CD4-positive, alpha-beta T cell treated with Interleukin-4 for 1 hour (primary cell): ENCODE data around the gene FOXN3.
"Not testable (repeated sequence)": the region's sequence is repeated elsewhere in the genome, so short reads cannot be mapped to it uniquely, and the experiment has no call there.

Experiments used
- DNase-seq, 2 donors: peaks; one replicate each; pipeline ENCODE4 v3.0.0-alpha.2; 2020 to 2022

The FOXN3 gene

DNA sequence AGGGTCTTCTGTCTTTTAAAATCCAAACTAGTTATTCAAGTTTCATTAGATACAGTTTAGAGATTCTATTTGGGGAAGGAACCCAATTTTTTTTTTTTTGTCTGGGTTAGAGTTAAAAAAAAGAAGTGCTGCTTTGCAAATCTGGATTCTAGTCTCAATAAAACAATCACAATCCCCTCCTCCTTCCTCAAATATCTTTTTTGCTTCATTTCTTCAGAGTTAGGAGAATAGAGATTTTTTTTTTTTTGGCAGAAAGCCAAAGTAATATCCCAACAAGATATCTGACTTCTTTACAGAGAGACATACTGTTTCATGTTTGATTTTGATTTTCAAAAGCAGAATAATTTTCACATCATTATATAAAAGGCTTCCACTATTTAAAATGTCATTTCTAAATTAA lies 201.9 kb downstream of the FOXN3 start:
- no peak for DNase-seq

DNA sequence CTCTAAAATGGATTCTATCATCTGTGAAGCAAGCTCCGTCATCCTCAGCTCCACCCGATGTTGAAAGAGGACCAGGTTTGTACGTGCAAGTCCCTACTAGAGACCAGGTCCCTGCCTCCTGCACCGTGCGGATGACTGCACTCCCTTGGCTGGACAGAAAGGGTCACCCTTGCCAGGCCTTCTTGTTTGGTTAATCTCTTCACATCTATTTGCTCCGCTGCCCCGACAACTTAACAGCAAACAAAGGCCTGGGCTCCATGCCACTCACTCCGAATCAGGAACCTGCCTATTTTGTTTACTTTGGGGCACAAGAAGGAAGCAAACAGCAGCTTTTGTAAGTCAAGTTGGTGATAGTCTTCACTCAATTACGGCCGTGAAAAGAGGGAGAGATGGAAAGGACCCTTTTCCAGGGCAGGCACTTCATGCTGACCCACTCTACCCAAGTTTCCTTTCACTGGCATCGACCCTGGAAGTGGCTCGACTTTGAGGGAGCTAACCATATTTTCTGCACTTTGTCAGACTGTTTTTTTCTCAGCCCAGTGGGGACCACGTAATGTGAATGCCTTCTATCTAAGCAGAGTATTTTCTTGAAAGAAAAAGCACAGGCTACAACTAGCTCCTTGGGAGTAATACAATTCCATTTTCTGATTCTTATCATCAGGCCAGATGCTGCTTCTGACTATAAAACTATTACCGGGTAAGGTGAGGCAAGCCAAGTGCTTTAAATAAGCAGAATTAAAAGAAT lies 202.6 kb downstream of the FOXN3 start:
- no peak for DNase-seq

DNA sequence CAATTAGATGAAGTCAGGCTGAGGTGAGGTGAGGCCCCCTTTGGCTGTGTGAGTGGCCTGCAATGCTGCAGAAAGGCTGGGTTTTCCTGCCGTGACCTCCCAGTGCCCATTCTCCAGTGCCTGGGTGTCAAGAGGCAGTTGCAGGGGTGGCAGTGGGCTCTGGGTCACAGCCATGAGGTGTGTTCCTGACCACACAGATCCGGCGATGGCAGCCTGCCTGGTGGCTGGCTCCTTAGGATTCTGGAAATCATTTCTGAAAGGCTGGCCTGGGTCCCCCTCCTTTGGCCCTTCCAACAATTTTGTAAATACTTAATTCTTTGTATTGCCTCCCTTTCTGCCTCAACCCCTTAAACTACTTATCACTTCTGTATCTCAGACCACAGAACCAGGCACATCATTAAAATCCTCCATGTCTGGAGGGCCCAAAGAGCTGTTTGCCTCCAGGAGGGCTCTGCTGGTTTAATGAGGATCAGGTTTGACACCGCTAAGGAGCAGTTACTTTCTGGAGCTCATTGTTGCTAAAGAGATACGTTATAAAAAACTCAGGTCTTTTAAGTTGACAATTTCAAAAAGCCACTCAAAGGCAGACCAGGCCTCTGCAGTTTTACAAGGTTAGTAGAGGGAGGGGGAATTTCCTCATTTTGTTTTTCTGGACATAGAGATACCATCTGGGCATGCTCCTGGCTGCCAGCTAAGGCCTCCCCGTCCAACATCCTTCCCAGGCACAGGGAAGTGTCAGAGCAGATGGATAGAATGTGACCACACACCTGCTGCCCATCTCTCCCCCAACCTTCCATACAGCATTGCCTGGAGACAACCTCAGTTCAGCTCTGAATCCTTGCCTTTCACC lies 204.4 kb downstream of the FOXN3 start:
- DNase-seq = no peak

DNA sequence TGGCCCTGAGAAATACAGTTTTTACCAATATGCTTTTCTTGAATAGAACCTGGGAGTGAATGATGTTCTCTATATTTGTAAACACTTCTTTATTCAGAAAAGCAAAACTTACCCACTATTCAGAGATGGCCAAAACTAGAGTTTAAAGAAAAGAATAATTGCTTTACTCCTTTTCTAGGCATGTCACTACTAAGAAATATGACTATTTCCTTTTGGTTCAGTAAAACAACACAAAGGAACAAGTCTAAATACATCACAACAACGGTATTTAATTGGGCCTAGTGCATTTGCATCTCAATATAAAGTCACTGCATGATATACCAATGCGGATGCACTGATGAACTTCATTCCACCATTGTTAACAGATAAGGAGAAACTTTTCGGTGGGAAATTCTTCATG lies 207.5 kb downstream of the FOXN3 start:
- no peak for DNase-seq

DNA sequence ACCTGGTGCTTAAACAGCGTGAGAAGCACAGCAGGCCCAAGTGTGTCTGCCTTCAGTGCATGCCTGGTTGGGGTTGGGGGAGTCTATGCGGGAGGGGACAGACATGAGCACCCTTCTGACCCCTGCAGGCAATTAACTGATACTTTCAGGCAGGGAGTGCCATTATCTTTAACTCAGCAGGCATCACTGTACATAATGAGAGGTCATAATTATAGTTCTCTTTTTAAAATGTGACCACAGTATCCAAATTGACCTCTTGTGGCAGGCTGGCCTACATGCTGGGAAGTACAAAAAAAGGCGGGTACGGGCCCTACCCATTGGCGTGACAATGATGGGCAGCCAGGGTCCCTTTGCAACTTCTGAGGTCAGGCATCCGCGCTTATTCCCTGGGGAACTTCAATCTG lies 209.1 kb downstream of the FOXN3 start:
- no peak for DNase-seq

DNA sequence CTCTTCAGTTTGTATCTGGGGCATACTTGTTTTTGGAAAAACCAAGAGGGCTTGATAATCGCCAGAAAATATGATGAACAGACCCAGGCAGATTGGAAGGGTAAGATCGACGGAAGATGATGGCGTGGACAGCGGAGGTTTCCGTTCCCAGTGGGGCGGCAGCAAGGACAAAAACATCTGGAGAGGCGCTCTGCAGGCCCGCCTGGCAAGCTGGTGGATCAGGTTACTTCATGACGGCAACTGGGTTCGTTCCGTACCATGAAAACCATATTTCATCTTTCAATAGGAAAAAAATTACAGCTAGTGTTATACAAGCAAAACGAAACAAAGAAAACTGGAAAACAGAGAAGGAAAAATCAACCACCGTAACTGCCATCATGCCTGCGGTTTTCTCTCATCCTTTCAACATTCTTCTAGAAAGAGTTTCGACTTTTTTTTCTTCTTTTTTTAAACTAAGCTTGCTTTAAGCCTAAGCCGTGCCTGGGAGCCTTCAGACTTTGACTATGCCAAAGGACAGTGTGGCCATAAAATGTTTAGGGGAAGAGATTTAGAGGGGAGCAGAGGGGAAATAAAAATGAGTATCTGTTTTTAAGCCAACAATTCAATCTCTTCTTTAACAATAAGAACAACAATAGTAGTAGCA lies 210.5 kb downstream of the FOXN3 start:
- no peak for DNase-seq

DNA sequence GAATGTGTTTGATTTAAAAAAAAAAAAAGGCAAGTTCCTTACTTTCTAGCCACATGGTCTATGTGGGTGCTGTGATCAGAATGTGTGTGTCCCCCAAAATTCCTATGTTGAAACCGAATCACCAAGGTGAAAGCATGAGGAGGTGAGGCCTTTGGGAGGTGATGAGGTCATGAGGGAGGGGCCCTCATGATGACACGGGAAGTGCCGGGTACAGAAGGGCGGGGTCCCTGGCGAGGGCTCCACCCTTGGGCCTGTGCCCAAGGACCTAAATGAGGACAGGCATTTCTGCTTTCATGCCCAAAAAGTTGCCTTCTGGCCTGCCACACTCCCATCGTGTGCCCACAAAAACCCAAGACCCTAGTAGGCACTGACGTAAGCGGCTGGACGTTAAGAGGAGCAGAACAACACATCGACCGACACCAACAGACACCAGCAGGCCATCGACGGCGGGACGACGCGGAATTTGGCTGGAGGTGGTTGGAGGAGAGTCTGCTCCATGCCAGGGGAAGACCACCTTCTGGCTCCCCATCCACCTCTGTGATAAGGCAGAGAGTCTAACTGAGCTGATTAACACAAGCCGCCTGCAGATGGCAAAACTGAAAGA lies 211.8 kb downstream of the FOXN3 start:
- no peak for DNase-seq

DNA sequence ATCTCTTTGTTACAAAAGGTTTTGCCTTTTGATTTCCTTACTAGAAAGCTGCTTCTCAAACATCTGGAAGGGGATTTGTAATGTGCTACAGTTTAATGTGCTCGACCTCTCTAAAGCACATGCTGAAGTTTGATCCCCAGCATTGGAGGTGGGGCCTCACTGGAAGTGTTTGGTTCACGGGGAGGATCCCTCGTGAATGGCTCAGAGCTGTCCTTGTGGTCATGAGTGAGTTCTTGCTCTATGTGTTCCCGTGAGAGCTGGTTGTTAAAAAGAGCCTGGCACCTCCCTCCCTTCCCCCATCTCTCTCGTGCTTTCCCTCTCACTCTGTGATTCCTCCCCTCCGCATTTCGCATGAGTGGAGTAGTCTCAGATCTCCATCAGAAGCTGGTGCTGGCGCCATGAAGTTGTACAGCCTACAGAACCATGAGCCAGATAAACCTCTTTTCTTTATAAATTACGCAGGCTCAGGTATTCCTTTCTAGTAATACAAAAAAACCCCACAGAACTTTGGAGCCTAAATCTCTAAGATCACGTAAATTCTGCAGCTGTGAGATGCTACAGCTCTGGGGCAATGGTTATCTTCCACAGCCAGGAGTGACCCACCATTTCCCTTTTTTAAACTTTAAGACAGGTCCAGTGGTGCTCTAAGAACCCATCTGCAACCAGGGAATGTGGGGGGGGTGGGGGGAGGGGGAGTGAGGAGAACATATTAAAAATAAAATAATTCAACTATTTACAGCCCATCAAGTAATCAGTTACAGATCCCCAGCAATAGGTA lies 214.4 kb downstream of the FOXN3 start:
- no peak for DNase-seq

DNA sequence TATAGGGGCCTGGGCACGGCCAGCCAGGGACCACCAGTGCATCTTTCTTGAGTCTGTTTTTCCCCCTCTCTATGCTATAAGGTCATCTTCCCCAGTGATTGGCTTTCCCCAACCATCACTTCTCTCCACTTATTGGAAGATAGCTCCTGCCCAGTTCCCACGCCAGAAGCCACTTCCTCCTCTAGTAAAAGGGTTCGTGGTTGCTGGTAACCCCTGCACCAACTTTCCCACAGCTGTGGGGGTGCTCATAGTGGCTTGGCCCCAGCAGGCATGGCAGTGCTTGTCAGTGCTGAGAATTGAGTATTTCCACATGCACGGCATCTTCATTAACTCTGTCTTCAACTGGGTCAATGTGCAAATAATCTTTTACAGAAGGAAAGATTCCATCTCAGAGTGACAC lies 215.4 kb downstream of the FOXN3 start:
- DNase-seq = no peak

DNA sequence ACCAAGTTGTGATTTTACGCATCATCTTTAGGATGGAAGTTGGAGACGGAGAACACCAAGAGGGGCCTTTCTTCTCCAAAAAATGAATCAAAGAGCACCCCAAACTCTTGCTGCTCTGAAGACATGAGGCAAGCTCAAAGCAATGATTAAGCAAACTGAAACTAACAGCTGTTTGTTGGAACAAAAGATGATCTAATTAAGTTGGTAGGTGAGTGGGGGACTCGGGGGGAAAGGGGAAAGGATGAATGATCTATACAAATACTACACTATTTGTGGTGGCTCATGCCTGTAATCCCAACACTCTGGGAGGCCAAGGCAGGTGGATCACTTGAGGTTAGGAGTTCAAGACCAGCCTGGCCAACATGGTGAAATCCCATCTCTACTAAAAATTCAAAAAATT lies 217.7 kb downstream of the FOXN3 start:
- DNase-seq = not testable (repeated sequence)

DNA sequence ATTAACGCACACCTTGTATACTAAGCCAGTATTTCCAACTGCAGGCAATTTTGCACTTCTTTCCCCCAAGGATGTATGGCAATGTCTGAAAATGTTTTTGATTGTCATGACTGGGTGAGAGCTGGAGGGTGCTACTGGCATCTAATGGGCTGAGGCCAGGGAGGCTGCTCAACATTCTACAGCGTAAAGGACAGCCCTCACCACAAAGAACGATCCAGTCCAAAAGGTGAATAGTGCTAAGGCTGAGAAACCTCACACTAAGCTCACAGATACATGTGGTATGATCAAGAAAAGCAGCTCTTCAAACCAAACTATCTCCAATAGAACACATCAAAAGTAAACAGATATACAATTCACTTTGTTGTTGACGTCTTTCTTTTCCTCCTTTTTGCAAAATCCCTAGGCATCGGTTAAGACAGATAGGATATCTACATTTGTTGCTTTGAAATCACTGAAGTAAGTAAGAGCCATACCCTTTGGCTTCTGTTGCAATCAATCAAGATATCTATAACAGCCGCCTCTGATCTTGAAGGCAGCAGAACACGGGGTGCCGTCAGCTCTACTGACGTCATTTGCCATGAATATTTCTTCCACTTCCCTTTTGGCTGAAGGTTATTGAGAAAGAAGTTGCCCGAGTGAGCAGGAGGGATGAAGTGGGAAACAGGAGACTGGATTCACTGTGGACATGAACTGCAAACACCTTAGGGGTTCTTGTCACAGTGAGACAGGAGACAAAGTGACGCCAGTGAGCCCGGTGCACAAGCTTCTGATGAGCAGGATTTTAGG lies 218.3 kb downstream of the FOXN3 start:
- peak in 1 of 2 donors; percentile 24 for DNase-seq

GRCh38 chr14:89197623-89198022 lies 219.4 kb downstream of the FOXN3 start:
- no peak for DNase-seq

DNA sequence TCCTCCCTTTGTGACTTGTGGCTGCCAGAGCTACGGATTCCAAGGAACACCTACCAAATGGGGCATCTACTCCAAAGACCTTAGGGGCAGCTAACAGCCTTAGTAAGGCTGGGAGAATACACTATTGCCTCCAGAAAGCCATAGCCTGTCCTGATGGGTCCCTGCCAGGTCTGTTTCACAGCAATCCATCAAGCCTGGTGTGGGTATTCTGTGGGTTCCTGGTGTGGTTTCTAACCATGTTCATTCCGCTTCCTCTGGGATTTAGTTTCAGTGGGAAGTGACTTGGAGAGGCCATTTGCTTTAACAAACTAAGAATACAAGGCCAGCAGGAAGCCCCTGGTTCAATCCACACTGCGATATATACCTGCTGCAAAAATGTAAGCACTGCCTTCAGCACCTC lies 220.5 kb downstream of the FOXN3 start:
- DNase-seq = no peak

- no peak for DNase-seq
Observed at GRCh38 chr14:89194376-89194775, 222.7 kb downstream of the FOXN3 start.

GRCh38 chr14:89190765-89191513 lies 226.1 kb downstream of the FOXN3 start:
- DNase-seq = no peak

GRCh38 chr14:89188492-89188891 lies 228.5 kb downstream of the FOXN3 start:
- no peak for DNase-seq

- DNase-seq = no peak
Observed at GRCh38 chr14:89187501-89187900, 229.5 kb downstream of the FOXN3 start.

GRCh38 chr14:89186856-89187376 lies 230.1 kb downstream of the FOXN3 start:
- no peak for DNase-seq

DNA sequence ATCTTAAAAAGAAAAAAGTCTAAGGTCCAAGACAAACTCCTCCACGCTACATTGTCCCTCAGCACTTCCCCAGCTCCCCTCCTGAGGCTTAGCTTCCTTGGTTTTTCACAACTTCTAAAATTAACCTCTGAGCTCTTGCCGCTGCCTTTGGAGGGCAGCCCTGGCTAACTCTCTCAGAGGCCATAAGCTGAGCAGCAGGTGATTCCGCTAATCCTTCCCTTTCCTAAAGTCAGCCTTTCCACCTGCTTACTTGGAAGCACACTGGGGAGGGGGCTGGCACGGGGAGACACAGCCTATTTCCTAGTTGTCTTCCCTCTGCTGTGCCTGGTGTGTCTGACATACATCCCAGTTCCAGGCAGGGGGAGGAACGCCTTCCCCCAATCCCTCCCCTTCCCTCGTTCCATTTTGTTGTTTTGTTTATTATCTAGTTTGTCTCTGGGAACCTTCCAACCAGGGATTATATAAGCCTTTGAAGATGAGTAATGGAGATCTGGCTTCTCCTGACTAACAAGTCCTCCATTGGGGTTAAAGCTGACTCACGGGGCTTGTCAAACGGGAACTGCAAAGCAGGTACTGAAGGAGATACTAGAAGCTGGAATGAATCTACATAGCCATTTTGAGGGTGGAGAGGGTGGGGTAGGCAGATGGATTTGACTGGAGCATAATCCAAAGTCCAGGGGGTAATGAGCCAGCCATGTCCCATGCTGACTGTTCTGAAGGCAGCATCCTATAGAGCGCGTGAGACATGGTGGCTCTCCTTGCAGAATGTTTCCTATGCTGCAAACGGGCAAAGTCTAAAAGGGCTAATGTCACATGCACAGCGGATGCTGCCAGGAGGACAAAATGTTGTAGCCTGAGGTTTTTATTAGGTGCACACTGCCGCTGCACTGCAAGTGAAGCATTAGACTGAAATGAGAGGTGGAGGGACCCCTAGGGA lies 230.8 kb downstream of the FOXN3 start:
- no peak for DNase-seq

- DNase-seq = no peak
Observed at GRCh38 chr14:89184952-89185351, 232.1 kb downstream of the FOXN3 start.
